Measurements from ENCODE around the gene PTK6.

DNA sequence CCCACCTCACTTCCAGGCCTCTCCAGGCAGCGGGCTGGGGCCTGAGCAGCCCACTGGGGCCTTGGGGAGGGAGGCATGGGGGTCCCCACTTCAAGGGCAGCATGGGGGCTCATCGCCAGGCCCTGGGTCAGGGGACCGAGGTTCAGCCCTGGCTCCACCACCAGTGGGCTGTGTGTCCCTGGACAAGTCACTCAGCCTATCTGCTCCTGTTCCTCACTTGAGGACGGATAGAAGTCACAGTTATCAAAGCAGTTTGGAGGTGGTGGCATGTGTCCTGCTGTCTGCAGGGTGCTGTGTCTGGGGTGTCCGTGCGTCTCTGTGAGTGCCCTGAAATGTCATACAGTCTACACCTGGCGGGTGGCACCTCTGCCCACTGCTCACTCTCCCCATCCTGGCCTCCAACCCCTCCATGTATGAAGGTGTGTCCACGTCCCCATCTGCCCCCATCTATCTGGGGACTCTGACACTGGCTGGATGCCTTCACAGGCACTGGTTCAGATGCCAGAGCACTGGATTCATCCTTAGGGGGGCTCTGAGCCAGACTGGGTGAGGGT, 41.9 kb downstream of the PTK6 start:
- TF ChIP-seq CTCF (IDR thresholded peaks at IDR 0.05; ENCODE audit: poor library complexity) = no peak
- TF ChIP-seq EZH2 (IDR thresholded peaks at IDR 0.05; ENCODE audit: borderline replicate concordance) = no peak
- no peak for TF ChIP-seq EZH2phosphoT487 (IDR thresholded peaks at IDR 0.05; ENCODE audit: low read depth, severe bottlenecking, unreplicated experiment)

Data from hepatocyte (in vitro differentiated cells).